ENCODE results near the gene FTO.

- TF ChIP-seq ELF1 (CRISPR knock-in tag; IDR thresholded peaks at IDR 0.05): no peak
- TF ChIP-seq MAFF (IDR thresholded peaks at IDR 0.05; ENCODE audit: low read depth, low read length): no peak
- no peak for TF ChIP-seq CTCF (CRISPR knock-in tag; IDR thresholded peaks at IDR 0.05)
- TF ChIP-seq KLF9 (CRISPR knock-in tag; IDR thresholded peaks at IDR 0.05; ENCODE audit: low read depth): no peak
- TF ChIP-seq NCOA1 (CRISPR knock-in tag; IDR thresholded peaks at IDR 0.05): no peak
- no peak for TF ChIP-seq HMGXB4 (CRISPR knock-in tag; IDR thresholded peaks at IDR 0.05; ENCODE audit: borderline replicate concordance in 1 of 2, low read depth in 1 of 2)
- TF ChIP-seq CAMTA2 (CRISPR knock-in tag; IDR thresholded peaks at IDR 0.05; ENCODE audit: borderline replicate concordance): no peak
- TF ChIP-seq EZH2 (conservative IDR thresholded peaks at IDR 0.05; ENCODE audit: low read depth, low read length): no peak
- TF ChIP-seq REPIN1 (CRISPR knock-in tag; IDR thresholded peaks at IDR 0.05; ENCODE audit: borderline replicate concordance, low read depth): no peak
These were observed 371.5 kb downstream of the FTO start for GRCh38 chr16:54075446-54075845.
